Epithelial cell of prostate (primary cell): ENCODE measurements around the gene SLC9A3.

Source experiments
- DNase-seq: peaks from one replicate; pipeline ENCODE4 v3.0.0-alpha.2; 2011; ENCODE audit warnings: low read depth, low spot score
- H3K27ac ChIP-seq: fragments of 450-650 bp; 2 replicates; pipeline ENCODE4 v1.5.1; 2017; ENCODE audit warnings: mild to moderate bottlenecking

SLC9A3 gene

GRCh38 chr5:528629-529511 is 4.6 kb upstream of the SLC9A3 start:
- H3K27ac ChIP-seq, result no peak overlapping the region
- DNase-seq, result no peak

GRCh38 chr5:527646-528628 is 3.7 kb upstream of the SLC9A3 start:
- DNase-seq, result no peak
- H3K27ac ChIP-seq, result no peak overlapping the region

- DNase-seq, result no peak
- no peak overlapping the region for H3K27ac ChIP-seq
Measured at GRCh38 chr5:526456-527088, 2.3 kb upstream of the SLC9A3 start.

GRCh38 chr5:525916-526315 is 1.7 kb upstream of the SLC9A3 start:
- DNase-seq, result no peak

GRCh38 chr5:524973-525761 is 918 bp upstream of the SLC9A3 start:
- H3K27ac ChIP-seq, result no peak overlapping the region
- no peak for DNase-seq

More at GRCh38 chr5:525916-526315, 1.7 kb upstream of the SLC9A3 start:
- no peak overlapping the region for H3K27ac ChIP-seq

- no peak overlapping the region for H3K27ac ChIP-seq
- no peak for DNase-seq
Measured at GRCh38 chr5:523441-524222, 617 bp downstream of the SLC9A3 start.

- no peak for DNase-seq
- H3K27ac ChIP-seq, result no peak overlapping the region
Measured at GRCh38 chr5:522899-523440, 1.3 kb downstream of the SLC9A3 start.

GRCh38 chr5:522116-522515 is 2.1 kb downstream of the SLC9A3 start:
- no peak overlapping the region for H3K27ac ChIP-seq
- DNase-seq, result no peak

GRCh38 chr5:521680-522079 is 2.6 kb downstream of the SLC9A3 start:
- no peak overlapping the region for H3K27ac ChIP-seq
- no peak for DNase-seq

- H3K27ac ChIP-seq, result no peak overlapping the region
- no peak for DNase-seq
Measured at GRCh38 chr5:520850-521226, 3.4 kb downstream of the SLC9A3 start.

- H3K27ac ChIP-seq, result no peak overlapping the region
- no peak for DNase-seq
Measured at GRCh38 chr5:520196-520849, 3.9 kb downstream of the SLC9A3 start.

GRCh38 chr5:518721-519120 is 5.5 kb downstream of the SLC9A3 start:
- no peak for DNase-seq
- no peak overlapping the region for H3K27ac ChIP-seq

GRCh38 chr5:517535-518100 is 6.6 kb downstream of the SLC9A3 start:
- no peak for DNase-seq
- no peak overlapping the region for H3K27ac ChIP-seq

- no peak overlapping the region for H3K27ac ChIP-seq
- DNase-seq, result no peak
Measured at GRCh38 chr5:516980-517379, 7.3 kb downstream of the SLC9A3 start.

- no peak overlapping the region for H3K27ac ChIP-seq
- DNase-seq, result no peak
Measured at GRCh38 chr5:516338-516925, 7.8 kb downstream of the SLC9A3 start.

- DNase-seq, result no peak
- no peak overlapping the region for H3K27ac ChIP-seq
Measured at GRCh38 chr5:515273-515836, 8.9 kb downstream of the SLC9A3 start.

- H3K27ac ChIP-seq, result no peak overlapping the region
- no peak for DNase-seq
Measured at GRCh38 chr5:514673-515072, 9.6 kb downstream of the SLC9A3 start.
